GM06990 (cell line): Measurements from ENCODE around the gene TNKS1BP1.

Experiments
- DNase-seq: peaks from one replicate; pipeline ENCODE4 v3.0.0-alpha.2; 2011; ENCODE audit not compliant: insufficient read length; ENCODE audit errors: extremely low read depth
- H3K27me3 ChIP-seq: replicated peaks from 2 replicates; pipeline ENCODE4 v1.6.0; 2011; ENCODE audit warnings: low read length; ENCODE audit not compliant: control insufficient read depth, insufficient read depth
- H3K36me3 ChIP-seq: 2 replicates; pipeline ENCODE4 v1.5.1; 2011; ENCODE audit warnings: low read length; ENCODE audit not compliant: control insufficient read depth, insufficient read depth
- H3K4me3 ChIP-seq: replicated peaks from 2 replicates; pipeline ENCODE4 v1.5.1; 2011; ENCODE audit warnings: low read depth, mild to moderate bottlenecking, control low read depth, low read length
- CTCF ChIP-seq: IDR thresholded peaks from 2 replicates; pipeline ENCODE4 v1.5.1; 2011; ENCODE audit warnings: low read length, control low read depth, mild to moderate bottlenecking, inconsistent platforms; ENCODE audit not compliant: insufficient read depth, poor library complexity, severe bottlenecking

TNKS1BP1 gene

GRCh38 chr11:57310630-57311086, 14.1 kb downstream of the TNKS1BP1 start:
- Histone ChIP-seq H3K27me3 (no peaks in the 10 kb centered on the region), H3K4me3 (no peak overlapping the region), H3K36me3 (no peaks in the 10 kb centered on the region)
- TF ChIP-seq CTCF: no peak
- DNase-seq: no peak

- TF ChIP-seq CTCF: no peak
- H3K27me3 ChIP-seq: no peaks in the 10 kb centered on the region
- no peak for DNase-seq
- H3K4me3 ChIP-seq: no peak overlapping the region
- no peaks in the 10 kb centered on the region for H3K36me3 ChIP-seq
Observed at GRCh38 chr11:57310091-57310490, 14.7 kb downstream of the TNKS1BP1 start.

- Histone ChIP-seq H3K36me3 (no peaks in the 10 kb centered on the region), H3K4me3 (no peak overlapping the region), H3K27me3 (no peaks in the 10 kb centered on the region)
- no peak for TF ChIP-seq CTCF
- DNase-seq: no peak
Observed at GRCh38 chr11:57309106-57310059, 15.4 kb downstream of the TNKS1BP1 start.

GRCh38 chr11:57308426-57309060, 16.2 kb downstream of the TNKS1BP1 start:
- Histone ChIP-seq H3K4me3 (no peak overlapping the region), H3K36me3 (no peaks in the 10 kb centered on the region), H3K27me3 (no peaks in the 10 kb centered on the region)
- no peak for DNase-seq
- TF ChIP-seq CTCF: no peak

- TF ChIP-seq CTCF: no peak
- H3K36me3 ChIP-seq: no peaks in the 10 kb centered on the region; the same call in 1 of the 2 replicates
- no peak for DNase-seq
Observed at GRCh38 chr11:57307666-57308270, 17.0 kb downstream of the TNKS1BP1 start.

More at GRCh38 chr11:57307666-57308270, 17.0 kb downstream of the TNKS1BP1 start:
- H3K27me3 ChIP-seq: no peaks in the 10 kb centered on the region
- H3K4me3 ChIP-seq: no peak overlapping the region
